GM12892 (cell line): Measurements from ENCODE around the gene EPB41L1.

Source experiments
- POLR2A ChIP-seq: IDR thresholded peaks from 2 replicates; pipeline ENCODE4 v1.6.1; 2011; ENCODE audit warnings: low read depth, low read length, control low read depth
- POLR2AphosphoS5 ChIP-seq: IDR thresholded peaks from 2 replicates; pipeline ENCODE4 v1.6.1; 2011; ENCODE audit warnings: low read depth, low read length, control low read depth

DNA sequence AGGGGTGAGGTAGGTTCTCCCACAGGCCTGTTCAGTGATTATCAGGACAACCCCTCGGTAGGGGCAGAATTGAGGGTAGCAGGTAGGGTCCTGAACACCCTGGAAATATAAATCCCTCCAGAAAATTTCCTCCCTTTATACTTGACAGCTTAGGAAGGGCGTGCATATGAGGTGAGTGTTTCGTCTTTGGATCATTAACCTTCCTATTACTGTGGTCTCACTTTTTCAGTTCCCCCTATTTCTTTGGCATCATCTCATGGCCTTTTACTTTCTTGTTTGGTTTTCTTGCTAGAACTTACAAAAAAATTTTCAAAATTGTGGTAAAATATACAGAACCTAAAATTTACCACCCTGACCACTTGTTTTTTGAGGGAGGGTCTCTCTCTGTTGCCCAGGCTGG, 18.7 kb upstream of the EPB41L1 start:
- TF ChIP-seq POLR2A (no peak), POLR2AphosphoS5 (no peak)
